Ishikawa (cell line): ENCODE measurements around the gene NDFIP1.

Source experiments
- CEBPB ChIP-seq: IDR thresholded peaks from 2 replicates; pipeline ENCODE4 v1.6.1; 2012
- EP300 ChIP-seq: IDR thresholded peaks from 2 replicates; pipeline ENCODE4 v1.6.1; 2012; ENCODE audit warnings: borderline replicate concordance
- REST ChIP-seq: IDR thresholded peaks from 2 replicates; pipeline ENCODE4 v1.6.1; 2012; ENCODE audit warnings: low read depth, mild to moderate bottlenecking
- TCF12 ChIP-seq: IDR thresholded peaks from 2 replicates; pipeline ENCODE4 v1.6.1; 2012; ENCODE audit warnings: low read depth
- YY1 ChIP-seq: IDR thresholded peaks from 2 replicates; pipeline ENCODE4 v1.6.1; 2012; ENCODE audit warnings: low read depth

DNA sequence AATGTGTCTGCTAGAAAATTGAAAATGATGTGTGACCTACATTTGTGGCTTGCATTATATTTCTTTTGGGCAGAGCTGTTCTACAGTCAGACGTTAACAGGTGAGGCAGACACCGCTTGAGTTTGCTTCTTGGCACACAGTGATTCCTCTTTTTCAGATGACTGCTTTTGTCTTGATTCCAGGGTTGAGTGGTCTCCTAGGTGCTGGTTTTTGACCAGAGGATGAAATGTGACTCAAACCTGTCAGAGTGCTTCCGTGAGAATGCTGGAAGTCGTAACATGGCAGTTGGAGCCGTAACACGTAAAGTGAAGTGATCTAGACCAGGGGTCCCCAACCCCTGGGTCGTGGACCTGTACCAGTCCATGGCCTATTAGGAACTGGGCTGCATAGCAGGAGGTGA lies 28.3 kb upstream of the NDFIP1 start:
- no peak for TF ChIP-seq TCF12
- no peak for TF ChIP-seq EP300
- no peak for TF ChIP-seq YY1
- TF ChIP-seq CEBPB, result no peak
- no peak for TF ChIP-seq REST
